ENCODE measurements around the gene CCDC13.

Gene CCDC13

DNA sequence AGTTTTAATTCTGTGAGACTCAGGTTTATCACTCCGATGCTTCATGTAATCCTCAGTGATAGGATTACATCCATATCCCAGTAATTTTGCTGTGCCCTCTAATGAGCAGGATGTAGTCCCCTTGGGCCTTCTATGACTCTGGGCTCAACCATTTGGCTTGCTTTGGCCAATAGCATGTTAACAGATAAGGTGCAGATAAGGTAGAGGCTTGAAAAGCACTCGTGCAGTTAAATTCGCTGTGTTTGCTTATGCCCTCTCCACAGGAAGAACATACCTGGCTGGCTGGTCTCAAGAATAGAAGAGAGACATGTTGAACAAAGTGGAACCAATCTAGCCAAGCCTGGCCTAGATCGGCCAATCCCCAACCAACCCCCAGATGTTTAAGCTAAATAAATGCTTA is 20.1 kb downstream of the CCDC13 start:
- DNase-seq (ENCODE audit: low read depth), result no peak

DNA sequence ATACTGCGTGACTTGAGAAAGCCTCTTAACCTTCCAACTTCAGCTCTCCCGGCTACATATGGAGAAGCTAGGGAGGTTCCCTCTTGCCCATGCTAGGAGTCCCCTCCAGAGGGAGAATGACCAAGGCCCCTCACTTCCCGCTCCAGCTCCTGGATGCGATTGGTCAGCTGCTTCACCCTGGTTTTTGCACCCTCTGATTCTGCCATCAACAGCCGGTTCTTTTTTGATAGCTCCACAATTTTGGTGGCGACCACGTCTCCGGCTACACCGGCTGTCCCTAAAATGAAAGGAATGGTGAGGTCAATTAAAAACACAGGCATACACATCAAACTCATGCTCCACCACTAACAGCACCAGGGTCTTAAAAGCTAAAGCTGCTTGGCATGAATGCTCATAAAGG is 20.6 kb downstream of the CCDC13 start:
- DNase-seq (ENCODE audit: low read depth), result no peak

DNA sequence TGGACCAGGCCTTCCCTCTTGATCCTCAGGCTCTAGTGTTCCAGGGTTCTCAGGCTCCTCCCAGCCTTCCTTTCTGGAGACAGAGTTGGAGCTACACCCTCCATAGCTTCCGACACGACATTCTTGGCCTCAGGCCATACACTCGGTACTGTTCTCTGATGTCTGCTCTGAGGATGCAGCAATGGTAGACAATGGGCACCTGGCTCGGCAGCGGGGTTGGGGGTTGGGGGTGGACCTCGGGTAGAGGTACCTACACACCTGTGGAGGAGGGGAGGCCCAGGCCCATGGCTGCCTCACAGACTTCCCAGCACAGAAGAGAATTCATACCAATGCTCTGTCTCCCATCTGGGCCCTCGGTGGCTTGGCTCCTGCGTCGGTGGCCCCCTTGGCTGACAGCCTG is 21.4 kb downstream of the CCDC13 start:
- no peak for DNase-seq (ENCODE audit: low read depth)

DNA sequence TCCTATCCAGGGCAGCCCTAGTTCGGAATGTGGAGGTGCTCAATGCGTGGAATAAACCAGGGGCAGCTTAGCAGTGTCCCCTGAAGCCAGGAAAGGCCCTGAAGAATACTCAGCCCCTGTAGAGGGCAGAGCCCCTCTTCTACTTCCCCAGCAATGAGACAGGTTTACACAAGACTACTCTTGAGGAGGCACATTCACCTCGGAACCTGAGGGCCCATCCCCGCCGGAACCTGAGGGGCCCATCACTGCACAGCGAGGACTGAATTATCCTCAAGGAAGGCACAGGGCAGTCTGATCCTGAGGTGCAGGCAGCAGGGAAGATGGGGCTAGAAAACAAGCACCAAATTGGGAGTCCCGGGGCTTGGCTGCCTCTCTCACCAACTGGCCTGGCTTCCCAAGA is 22.2 kb downstream of the CCDC13 start:
- DNase-seq (ENCODE audit: low read depth), result no peak

DNA sequence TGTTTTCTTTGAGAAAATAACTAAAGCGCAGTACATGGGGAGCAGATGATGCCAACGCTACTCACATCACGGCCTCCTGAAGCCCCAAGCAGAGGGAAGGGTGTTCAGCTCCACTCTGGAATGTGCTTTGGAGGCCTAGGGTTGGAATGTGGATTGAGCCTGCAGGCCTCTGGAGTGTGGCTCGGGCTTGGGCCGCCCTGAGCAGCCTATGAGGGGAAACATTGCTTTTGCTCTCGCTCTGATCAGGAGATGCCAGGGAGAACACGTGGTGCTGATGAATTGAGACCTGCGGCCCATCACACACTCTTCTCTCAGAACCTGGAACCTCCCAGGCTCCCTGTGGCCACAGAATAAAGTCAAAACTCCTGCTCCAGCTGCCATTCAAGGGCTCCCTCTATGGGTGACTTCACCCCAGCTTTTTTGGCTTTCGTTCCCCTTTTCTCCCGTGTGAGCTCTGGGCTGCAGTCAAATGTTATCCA is 23.3 kb downstream of the CCDC13 start:
- DNase-seq (ENCODE audit: low read depth), result no peak

DNA sequence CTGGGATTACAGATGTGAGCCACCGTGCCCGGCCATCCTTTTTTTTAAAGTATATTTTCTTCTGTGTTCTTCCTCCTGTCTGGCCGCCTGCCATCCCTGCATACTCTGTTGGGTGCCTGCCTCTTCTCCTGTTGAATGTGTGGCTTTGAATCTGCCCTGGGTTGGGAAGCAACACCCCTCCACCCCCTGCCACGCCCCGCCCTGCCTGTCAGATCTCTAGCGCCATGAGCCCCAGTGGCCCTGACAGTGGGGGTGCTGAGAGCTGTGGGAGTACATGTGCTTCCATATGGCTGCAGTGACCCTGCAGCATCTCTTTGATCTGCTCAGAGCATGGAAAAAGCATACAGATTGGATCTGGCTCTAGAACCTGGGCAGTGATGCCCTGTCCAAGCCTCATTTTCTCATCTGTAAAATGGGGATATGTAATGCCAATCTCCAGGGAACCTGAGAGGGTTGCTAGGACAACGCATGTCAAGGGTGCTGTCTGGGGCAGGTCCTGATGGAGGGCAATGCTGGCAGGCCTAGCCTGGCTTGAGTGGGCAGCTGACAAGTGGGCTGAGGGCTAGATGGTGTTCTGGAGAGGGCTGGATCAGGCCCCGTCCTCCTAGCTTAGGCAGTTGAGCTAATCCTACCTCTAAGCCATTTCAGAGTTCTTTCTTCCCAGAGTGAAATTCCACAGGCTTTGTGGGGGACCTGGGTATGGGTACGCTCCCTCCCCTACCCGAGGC is 23.9 kb downstream of the CCDC13 start:
- DNase-seq (ENCODE audit: low read depth), result no peak

DNA sequence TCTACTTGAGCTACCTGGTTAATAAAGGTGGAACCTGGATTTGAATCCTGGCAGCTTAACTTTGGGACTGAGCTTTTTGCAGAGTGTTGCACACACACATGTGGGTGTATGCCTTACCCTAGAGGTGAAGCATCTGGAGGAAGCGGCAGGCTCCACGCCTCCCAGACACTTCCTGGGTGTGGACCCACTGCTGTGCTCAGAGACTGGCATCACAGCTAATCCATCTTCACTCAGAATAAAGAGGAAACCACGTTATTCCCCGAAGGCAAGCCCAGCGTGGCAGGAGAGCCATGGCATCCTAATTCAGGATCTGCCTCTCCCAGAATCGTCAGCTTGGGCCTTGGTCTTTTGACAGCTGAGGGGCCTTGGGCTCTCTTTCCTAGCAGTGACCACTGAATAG is 25.5 kb downstream of the CCDC13 start:
- DNase-seq (ENCODE audit: low read depth), result peak; percentile 16

DNA sequence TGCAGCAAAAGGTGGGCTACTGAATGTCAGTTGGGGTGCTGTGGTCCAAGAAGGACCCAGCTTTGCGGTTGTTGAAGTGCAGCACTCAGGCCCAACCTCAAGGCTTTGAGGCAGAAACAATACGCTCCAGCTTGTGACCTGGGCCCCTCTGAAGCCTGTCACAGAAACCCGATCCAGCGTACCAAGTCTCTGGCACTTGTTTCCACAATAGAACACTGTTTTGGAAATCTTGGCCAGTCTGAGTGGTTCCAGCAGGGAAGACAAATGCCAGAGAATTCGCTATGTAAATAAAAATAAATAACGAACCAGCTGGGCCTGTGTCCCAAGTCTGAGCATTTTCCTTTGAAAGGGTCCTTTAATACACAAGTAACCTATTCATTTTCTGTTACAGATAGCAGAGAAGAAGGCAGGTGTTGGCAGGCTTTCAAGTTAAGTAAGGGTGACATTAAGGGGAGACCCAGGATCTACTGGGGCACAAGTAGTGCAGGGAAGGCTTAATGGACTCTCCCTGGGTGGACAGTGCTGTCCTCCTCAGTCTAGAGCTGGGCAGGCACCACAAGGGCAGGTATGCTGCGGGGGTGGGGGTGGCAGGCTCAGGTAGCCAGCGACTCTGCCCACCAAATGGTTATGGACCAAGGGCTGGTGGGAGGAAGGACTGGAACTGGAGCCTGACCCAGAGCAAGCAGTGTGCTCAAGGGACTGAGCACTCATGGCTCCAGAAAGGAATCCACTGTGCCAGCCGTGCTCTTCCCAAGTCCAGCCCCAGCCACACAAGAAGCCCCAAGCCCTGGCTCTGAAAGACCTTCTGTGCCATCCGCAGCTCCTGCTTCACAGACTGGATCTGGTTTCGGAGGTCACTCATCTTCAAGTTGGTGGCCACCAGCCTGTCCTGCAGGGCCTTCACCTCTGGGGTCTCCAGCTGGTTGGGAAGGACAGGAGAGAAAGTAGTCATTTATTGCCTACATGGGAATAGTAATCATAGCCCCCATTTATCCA is 26.3 kb downstream of the CCDC13 start:
- DNase-seq (ENCODE audit: low read depth), result no peak

DNA sequence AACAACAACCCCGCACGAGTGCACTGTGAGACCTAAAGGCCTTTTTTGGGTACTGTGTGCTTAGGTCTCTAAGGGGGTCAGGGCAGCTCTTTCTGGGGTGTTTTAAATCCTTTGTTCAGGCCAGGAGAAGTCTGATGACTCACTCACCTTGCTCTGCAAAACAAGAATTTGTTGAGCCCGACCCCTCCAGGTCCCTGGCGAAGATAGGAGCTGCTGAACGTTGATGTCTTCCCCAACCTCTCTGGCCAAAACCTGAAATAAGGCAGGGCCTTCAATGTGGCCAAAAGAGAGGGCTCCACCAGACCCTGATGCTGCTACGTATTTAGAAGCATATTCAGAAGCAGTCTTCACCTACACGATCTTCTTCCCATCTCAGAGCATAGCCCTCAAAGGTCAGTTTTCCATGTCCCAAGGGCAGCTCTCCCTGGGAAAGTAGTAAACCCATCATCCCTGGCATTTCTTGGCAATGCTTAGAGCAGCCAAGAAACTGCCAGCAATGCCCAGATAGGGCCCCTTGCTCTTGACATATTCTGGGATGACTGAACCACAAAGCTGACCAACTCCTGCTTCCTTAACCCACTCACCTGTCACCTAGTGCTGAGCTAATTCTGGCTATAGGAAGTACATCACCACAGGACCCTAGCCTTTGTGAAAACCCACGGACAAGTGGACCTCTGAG is 27.1 kb downstream of the CCDC13 start:
- DNase-seq (ENCODE audit: low read depth), result no peak

DNA sequence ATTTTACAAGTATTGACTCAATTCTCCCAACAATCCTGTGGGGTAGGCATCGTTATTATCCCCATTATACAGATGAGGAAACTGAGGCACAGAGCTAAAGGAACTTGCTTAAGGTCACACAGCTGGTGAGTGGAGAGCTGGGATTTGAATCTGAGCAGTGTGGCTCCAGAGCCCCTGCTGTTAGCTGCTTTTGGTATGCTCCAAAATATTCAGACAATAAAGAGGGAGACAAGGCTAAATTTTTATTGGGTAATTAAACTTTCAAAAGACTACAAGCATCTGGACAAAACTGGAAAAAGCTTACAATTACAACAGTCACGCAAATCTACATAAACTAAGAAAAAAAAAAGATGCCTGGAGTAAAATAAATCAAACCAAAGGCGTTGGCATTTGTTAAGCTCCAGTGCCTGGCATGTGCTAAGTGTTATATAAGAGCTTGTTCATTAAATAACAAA is 27.7 kb downstream of the CCDC13 start:
- DNase-seq (ENCODE audit: low read depth), result no peak

DNA sequence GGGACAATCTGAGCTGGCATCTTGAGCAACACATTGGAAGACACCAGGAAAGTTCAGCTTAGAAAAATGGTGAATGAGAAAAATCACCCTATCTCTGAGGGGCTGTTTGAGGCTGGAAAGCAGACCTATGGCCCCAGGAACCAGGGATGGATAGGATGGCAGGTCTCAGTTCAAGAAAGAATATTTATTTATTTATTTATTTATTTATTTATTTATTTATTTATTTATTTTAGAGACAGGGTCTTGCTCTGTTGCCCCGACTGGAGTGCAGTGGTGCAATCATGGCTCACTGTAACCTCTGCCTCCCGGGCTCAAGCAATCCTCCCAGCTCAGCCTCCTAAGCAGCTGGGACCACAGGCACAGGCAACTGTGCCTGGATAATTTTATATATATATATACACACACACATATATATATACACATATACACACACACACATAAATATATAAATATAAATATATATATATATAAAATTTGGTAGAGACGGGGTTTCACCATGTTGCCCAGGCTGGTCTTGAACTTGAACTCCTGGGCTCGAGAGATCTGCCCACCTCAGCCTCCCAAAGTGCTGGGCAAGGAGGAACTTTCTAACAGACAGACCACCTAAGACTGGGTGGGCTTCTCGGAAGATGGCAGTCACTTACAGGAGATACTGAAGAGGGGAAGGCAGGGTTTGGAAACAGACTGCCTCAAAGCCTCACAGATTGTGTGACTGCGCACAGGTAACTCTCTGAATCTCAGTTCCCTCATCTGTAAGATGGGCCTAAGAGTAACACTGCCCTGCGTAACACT is 29.7 kb downstream of the CCDC13 start:
- DNase-seq (ENCODE audit: low read depth), result no peak

DNA sequence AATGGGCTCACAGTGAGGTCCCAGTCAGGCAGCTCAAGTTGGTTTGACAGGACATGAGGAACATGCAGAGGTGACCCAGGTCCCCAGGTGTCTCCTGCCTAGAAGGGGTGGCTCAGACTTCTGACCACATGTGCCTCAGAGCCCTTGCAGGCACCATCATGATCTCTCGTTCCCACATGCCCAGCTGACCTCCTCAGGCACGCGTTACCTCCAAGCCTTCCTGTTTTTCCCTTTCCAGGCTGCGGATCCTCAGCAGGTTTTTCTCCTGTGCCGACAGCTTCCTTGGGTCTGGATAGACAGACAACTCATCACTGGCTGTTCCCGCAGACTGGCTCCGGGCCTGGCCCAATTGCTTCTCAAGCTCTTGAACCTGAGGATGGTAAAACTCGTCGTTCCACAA is 30.4 kb downstream of the CCDC13 start:
- DNase-seq (ENCODE audit: low read depth), result no peak

DNA sequence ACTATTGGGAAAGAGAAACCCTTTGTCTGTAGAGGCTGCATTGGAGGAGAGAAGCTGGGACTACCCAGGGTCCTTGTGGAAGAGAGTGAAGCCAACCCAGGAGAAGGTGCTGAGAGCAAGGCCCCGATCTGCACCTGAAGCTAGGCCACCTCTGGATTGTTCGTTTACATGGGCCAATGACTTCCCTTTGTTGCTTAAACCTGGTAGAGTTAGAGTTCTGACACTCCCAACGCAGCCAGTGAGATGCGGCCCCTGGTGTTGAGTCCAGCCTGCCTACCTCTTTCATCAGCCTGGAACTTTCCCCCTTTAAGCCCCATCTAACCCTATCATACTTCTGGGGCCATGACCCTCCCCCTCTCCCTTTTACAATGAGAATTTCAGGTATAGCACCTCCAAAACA is 30.8 kb downstream of the CCDC13 start:
- no peak for DNase-seq (ENCODE audit: low read depth)

DNA sequence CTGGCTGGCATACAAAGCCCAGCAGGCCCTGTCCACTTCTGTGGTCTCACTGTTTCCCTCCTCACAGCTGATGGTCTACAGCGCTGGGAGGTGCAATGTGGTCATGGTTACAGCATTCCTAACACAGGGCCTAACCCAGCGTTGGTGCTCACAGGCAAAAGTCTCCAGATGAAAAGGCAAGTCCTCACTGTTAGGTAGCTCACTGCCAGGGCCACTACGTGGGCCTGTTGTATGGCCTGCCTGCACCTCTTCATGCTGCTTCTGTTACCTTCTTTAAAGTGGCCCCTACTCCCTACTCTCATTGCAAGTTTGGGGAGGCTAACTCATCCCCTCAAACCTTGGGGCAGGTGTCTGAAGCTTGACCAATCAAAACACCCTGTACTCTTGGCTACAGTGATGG is 31.3 kb downstream of the CCDC13 start:
- DNase-seq (ENCODE audit: low read depth), result no peak

DNA sequence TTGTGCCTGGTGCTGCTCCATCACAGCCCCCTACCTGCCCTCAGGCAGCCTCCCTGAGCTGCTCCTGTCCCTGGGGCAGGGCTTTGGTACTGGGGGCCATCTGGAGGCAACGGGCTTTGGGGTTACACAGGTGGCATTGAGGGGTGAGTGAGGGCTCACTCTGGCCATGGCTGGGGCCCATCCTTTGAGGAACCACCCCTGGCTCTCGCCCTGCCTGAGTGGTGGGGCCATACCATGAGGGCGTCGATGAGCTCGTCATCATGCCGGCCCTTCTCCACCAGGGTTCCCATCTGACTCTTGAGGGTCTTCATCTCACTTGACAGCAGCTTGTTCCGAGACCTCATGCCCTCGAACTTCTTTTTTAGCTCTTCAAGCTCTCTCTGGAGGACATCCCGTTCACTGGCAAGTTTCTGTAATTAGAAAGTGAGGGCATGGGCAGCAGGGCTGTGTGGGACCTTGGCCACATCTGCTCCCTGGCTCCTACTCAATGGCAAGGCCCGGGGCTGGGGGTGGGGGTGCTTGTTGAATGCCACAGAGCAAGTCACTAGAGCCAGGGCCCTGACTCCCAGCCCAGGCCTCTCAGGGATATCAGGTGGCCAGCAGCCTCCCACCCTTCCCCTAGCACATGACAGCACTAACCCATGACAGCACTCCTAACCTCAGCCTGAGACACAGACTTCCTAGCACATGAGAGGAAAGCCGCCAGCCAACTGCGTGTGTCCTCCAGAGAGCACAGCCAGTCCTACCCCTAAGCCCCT is 33.5 kb downstream of the CCDC13 start:
- no peak for DNase-seq (ENCODE audit: low read depth)

DNA sequence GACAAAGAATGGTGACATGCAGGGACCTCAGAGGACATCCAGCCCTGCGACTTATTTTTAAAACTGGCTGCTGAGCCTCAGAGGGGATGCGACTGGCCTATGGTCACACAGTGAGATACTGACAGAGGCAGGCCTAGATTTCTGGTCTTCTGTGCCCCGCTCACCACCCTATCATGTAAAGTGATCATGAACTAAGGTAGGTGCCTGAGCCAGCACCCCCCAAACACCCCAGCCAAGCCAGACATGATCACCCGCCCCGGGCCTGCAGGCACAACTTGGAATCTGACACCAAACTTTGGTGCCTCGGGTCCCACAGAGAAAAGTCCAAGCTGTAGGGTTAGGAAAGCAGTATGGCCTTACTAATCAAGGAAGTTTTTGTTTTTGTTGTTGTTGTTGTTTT is 36.5 kb downstream of the CCDC13 start:
- DNase-seq (ENCODE audit: low read depth), result no peak

DNA sequence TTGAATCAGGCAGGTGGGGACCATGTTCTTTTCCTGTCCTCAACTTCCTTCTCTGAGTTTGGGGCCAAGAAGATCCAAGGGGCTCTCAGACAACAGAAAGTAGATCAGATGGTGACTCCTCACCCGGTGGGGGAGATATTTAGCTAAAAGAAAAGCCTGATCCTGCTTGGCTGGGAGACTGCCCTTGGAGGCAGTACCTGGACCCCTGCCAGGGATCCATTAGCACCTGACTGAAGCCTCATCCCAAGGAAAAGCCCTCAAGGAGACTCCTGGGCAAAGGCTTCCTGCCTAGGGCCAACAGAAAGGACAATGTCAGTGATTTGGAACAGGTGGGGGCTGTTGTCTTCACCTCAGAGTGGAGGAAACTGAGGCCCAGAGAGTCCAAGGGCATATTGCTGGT is 37.0 kb downstream of the CCDC13 start:
- DNase-seq (ENCODE audit: low read depth), result no peak

DNA sequence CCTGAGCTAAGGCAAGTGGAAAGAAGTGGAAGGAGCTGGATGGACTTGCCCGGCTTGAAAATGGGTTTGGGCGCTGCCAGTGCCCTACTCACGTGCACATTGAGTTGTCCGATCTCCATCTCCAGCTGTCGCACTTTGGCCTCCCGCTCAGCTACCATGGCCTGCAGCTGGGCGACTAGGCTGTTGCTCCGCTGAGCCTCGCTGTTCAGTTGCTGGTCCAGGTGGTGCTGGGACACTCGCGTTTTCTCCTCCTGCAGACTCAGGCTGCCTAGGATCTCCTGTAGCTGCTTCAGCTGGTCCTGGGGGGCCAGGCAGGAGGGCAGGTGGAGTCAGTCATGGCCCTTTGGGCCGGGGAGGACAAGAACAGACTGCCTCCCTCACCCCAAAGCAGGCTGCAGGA is 37.4 kb downstream of the CCDC13 start:
- DNase-seq (ENCODE audit: low read depth), result no peak

DNA sequence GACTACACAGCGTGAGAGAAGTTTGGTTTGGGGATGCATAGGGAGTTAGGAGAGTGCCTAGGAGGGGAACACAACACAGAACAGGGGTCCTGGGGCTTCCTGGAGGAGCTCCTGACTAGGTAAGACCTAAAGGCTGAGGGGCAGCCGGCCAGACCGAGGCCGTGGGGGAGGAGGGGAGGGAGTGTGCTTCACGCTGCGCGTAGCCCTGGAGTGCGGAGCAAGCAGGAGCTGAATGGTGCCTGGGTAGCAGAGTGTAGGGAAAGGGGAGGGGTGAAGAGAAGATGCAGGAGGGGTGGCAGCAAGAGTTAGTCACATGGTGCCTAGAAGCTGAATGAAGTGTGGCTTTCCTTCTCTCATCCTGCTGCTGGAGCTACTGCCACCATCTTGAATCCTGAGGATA is 38.0 kb downstream of the CCDC13 start:
- DNase-seq (ENCODE audit: low read depth), result no peak

DNA sequence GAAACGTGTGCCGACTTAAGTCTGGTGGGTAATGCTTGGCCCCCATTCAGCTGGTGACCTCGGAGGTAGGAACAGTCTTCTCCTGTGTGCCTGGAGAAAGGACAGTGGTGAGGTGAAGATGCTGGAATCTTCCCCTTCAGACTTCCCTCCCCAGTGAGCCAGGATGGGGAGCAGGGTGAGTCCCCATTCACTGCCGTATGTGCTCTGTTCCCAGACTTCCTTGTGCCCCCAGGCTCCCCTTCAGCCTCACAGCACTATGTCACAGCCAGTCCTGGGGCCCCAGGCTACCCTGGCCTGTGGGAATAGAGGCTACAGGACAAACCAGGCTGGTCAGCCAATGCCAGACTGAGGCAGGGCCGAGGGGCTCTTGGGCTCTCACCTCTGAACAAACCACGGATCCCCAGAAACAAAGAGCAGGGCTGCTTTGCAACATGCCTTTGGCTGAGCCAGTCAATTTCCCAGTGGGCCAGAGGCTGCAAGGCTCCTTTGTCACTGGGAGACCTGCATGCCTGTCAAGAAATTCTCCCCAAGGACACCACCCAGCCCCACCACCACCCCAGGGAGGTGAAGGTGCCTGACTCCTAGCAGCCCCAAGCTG is 38.7 kb downstream of the CCDC13 start:
- DNase-seq (ENCODE audit: low read depth), result no peak

Measured in stimulated activated CD4-positive, alpha-beta T cell treated with anti-CD3 and anti-CD28 coated beads, Interleukin-2, amount 100 ng/mL, for 4 hours (primary cell).